Fibroblast of lung (primary cell): Measurements from ENCODE around the gene ANP32B. TPM values are rescaled to one million over a fixed set of nuclear protein-coding genes. Genes with fewer than 3 reads are reported as not detected.

Experiments used
- DNase-seq, 2 donors: peaks; one replicate each; pipeline versions ENCODE4 v3.0.0 to v3.0.0-alpha.2; 2010; ENCODE audit warnings: low read depth in 2 of 2
- H2AFZ ChIP-seq: 2 replicates; pipeline ENCODE4 v1.5.1; 2012; ENCODE audit warnings: low read length, control low read depth, inconsistent platforms
- H3K27ac ChIP-seq: 2 replicates; pipeline ENCODE4 v1.5.1; 2011; ENCODE audit warnings: low read length, control low read depth; ENCODE audit not compliant: insufficient read depth
- H3K27me3 ChIP-seq: 2 replicates; pipeline ENCODE4 v1.5.1; 2011; ENCODE audit warnings: mild to moderate bottlenecking, low read length; ENCODE audit not compliant: control insufficient read depth, insufficient read depth
- H3K36me3 ChIP-seq: 2 replicates; pipeline ENCODE4 v1.5.1; 2011; ENCODE audit warnings: low read length; ENCODE audit not compliant: control insufficient read depth, insufficient read depth
- H3K4me1 ChIP-seq: 2 replicates; pipeline ENCODE4 v1.5.1; 2011; ENCODE audit warnings: low read length; ENCODE audit not compliant: control insufficient read depth, insufficient read depth; ENCODE audit errors: extremely low read depth
- H3K4me2 ChIP-seq: 2 replicates; pipeline ENCODE4 v1.5.1; 2011; ENCODE audit warnings: low read length, control low read depth; ENCODE audit not compliant: insufficient read depth; ENCODE audit errors: extremely low read depth
- H3K4me3 ChIP-seq, 4 experiments: fragments of 200-600 bp in 1 of 4; sonication (generic) in 1 of 4; replicated peaks in 1 of 4; 2 replicates each; pipeline ENCODE4 v1.5.1; 2011 to 2016; ENCODE audit warnings: low read length in 4 of 4, low read depth in 3 of 4, mild to moderate bottlenecking in 3 of 4, control low read depth in 2 of 4, inconsistent platforms in 1 of 4, mixed read lengths in 1 of 4; ENCODE audit not compliant: insufficient read depth in 1 of 4; ENCODE audit errors: control extremely low read depth in 1 of 4
- H3K79me2 ChIP-seq: 2 replicates; pipeline ENCODE4 v1.5.1; 2012; ENCODE audit warnings: mild to moderate bottlenecking, low read length, inconsistent platforms; ENCODE audit not compliant: control insufficient read depth, insufficient read depth
- H3K9ac ChIP-seq: 2 replicates; pipeline ENCODE4 v1.5.1; 2011; ENCODE audit warnings: mild to moderate bottlenecking, low read length, control low read depth; ENCODE audit not compliant: insufficient read depth
- H3K9me3 ChIP-seq: 2 replicates; pipeline ENCODE4 v1.5.1; 2012; ENCODE audit warnings: low read depth, low read length; ENCODE audit not compliant: control insufficient read depth, insufficient read depth
- H4K20me1 ChIP-seq: 2 replicates; pipeline ENCODE4 v1.5.1; 2011; ENCODE audit warnings: low read length; ENCODE audit not compliant: control insufficient read depth, insufficient read depth; ENCODE audit errors: extremely low read depth
- EZH2 ChIP-seq: IDR thresholded peaks from 2 replicates; pipeline ENCODE4 v1.5.1; 2012; ENCODE audit warnings: low read length, control low read depth, mild to moderate bottlenecking; ENCODE audit errors: missing control alignments
- polyA plus RNA-seq, 2 donors: library from polyadenylated mRNA; depleted of rRNA in 1 of 2; stranded (reverse) in 1 of 2; unstranded in 1 of 2; fragments of >200 nt; gene quantifications; 2 replicates each; pipeline ENCODE4 v1.2.1, GENCODE V29; 2011 to 2012; ENCODE audit warnings: missing spikeins in 1 of 2
- total RNA-seq: library from RNA; depleted of rRNA; stranded (reverse); fragments of >200 nt; gene quantifications from 2 replicates; pipeline ENCODE4 v1.2.1, GENCODE V29; 2014
- TF ChIP-seq, protein P1 (sequence below), 2 donors: IDR thresholded peaks in 1 of 2; conservative IDR thresholded peaks in 1 of 2; 1 replicate in 1 of 2; 2 replicates in 1 of 2; pipeline ENCODE4 v1.5.1; 2011 to 2012; ENCODE audit warnings: low read length in 2 of 2, control low read depth in 1 of 2, inconsistent platforms in 1 of 2, low read depth in 1 of 2, mild to moderate bottlenecking in 1 of 2

The ANP32B gene
- total and polyA plus RNA-seq, 2 donors (not counting 1 experiment from before 2014, with no cell fraction given), result 16.7 to 62.0 TPM

DNA sequence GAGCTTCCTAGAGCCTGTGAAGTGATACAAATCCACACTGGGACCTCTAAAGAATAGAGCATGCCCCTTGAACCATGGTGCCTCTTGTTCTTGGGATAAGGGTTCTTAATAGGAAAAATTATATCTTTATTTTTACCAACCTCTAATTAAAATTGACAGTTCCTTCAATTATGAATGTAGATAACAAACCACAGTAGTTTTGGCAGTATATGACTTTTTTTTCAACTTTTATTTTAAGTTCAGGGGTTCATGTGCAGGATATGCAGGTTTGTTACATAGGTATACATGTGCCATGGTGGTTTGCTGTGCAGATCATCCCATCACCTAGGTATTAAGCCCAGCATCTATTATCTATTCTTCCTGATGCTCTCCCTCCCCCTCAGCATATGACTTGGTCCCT is 46.1 kb upstream of the ANP32B start:
- H3K4me1 ChIP-seq, result no peaks in the 10 kb centered on the region
- H3K4me2 ChIP-seq, result no peak overlapping the region
- H3K9ac ChIP-seq, result no peak overlapping the region
- H3K27me3 ChIP-seq, result peaks cover 42% of the 10 kb centered on the region
- H3K27ac ChIP-seq, result no peak overlapping the region
- no peak overlapping the region for H3K4me3 ChIP-seq
- TF ChIP-seq, protein P1, sequence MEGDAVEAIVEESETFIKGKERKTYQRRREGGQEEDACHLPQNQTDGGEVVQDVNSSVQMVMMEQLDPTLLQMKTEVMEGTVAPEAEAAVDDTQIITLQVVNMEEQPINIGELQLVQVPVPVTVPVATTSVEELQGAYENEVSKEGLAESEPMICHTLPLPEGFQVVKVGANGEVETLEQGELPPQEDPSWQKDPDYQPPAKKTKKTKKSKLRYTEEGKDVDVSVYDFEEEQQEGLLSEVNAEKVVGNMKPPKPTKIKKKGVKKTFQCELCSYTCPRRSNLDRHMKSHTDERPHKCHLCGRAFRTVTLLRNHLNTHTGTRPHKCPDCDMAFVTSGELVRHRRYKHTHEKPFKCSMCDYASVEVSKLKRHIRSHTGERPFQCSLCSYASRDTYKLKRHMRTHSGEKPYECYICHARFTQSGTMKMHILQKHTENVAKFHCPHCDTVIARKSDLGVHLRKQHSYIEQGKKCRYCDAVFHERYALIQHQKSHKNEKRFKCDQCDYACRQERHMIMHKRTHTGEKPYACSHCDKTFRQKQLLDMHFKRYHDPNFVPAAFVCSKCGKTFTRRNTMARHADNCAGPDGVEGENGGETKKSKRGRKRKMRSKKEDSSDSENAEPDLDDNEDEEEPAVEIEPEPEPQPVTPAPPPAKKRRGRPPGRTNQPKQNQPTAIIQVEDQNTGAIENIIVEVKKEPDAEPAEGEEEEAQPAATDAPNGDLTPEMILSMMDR (conservative IDR thresholded peaks at IDR 0.05 in 1 of 2, IDR thresholded peaks at IDR 0.05 in 1 of 2; ENCODE audit: low read depth in 1 of 2, low read length in 2 of 2), result no peak
- no peak for TF ChIP-seq EZH2
- H3K9me3 ChIP-seq, result no peaks in the 10 kb centered on the region
- H2AFZ ChIP-seq, result no peak overlapping the region
- H3K36me3 ChIP-seq, result no peaks in the 10 kb centered on the region
- DNase-seq, result no peak
- H4K20me1 ChIP-seq, result no peaks in the 10 kb centered on the region
- no peaks in the 10 kb centered on the region for H3K79me2 ChIP-seq

DNA sequence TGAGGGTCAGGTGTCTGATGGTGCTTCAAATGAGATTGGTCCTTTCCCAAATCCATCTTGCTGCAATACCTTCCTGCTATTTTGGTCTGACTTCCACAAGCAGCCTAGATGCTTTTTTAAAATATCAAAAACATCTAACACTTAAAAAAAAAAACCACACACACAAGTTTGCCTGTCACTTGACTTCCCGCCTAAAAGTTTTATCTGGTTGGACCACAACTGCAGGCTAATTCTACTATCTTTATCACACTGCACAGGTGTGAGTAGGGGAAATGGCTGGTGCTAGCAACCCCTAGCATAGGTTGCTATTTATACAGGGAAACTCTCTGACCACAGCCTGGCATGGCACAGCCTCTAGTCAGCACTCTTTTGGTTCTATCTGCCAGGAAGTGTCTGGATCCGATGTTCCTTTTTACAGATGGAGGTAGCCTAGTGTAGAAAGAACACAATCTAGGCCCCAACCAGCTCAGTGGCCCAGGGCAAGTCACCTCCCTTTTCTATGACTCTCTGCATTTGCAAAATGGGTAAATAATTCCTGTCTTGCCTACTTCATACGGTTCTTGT is 45.0 kb upstream of the ANP32B start, which contains the start of gene HEMGN:
Gene HEMGN, minus strand, starts transcription at position 92 of the 564 bp plus-strand sequence. Its CDS starts 36 bp downstream, at position 56.
- Histone ChIP-seq H3K9ac (no peak within 1 kb of the TSS), H3K9me3 (no peaks in the 10 kb centered on the region), H3K4me1 (no peaks in the 10 kb centered on the region), H3K36me3 (no peaks in the 10 kb centered on the region), H4K20me1 (no peaks in the 10 kb centered on the region), H3K4me2 (no peak within 1 kb of the TSS), H3K27ac (no peak within 1 kb of the TSS), H3K4me3 (no peak within 1 kb of the TSS), H3K27me3 (peaks cover 45% of the 10 kb centered on the region), H2AFZ (no peak within 1 kb of the TSS), H3K79me2 (no peaks in the 10 kb centered on the region)
- TF ChIP-seq EZH2, result no peak
- TF ChIP-seq, protein P1 (conservative IDR thresholded peaks at IDR 0.05 in 1 of 2, IDR thresholded peaks at IDR 0.05 in 1 of 2; ENCODE audit: low read depth in 1 of 2, low read length in 2 of 2), result no peak
- DNase-seq, result no peak

DNA sequence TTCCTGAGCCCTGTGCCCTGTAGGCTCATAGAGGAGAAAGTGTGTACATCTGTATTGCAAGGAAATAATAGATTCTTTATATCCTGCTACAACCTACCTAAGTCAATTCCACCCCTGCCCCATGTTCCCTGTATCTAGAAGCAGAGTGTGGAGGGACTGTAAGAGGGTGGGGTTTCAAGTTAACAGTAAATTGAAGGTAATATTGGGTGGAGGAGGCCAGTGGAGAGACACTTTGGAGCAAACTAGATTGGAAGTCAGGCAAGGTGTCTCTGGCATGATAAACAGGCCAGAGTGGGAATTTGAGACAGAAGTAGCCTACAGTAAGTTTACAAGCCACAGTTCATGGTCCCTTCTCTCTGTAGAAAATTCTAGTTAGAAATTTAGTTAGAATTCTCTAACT is 42.9 kb upstream of the ANP32B start:
- no peak for DNase-seq
- H3K79me2 ChIP-seq, result no peaks in the 10 kb centered on the region
- TF ChIP-seq EZH2, result no peak
- TF ChIP-seq, protein P1 (conservative IDR thresholded peaks at IDR 0.05 in 1 of 2, IDR thresholded peaks at IDR 0.05 in 1 of 2; ENCODE audit: low read depth in 1 of 2, low read length in 2 of 2), result no peak
- peaks cover 42% of the 10 kb centered on the region for H3K27me3 ChIP-seq
- H3K4me1 ChIP-seq, result no peaks in the 10 kb centered on the region
- no peaks in the 10 kb centered on the region for H3K9me3 ChIP-seq
- no peak overlapping the region for H3K4me3 ChIP-seq
- H3K36me3 ChIP-seq, result no peaks in the 10 kb centered on the region
- H4K20me1 ChIP-seq, result no peaks in the 10 kb centered on the region
- no peak overlapping the region for H3K9ac ChIP-seq
- H2AFZ ChIP-seq, result no peak overlapping the region
- H3K27ac ChIP-seq, result no peak overlapping the region
- no peak overlapping the region for H3K4me2 ChIP-seq
